PC-3 (cell line): ENCODE results near the gene PID1.

Experiments
- EZH2 ChIP-seq: fragments of 300-600 bp; sonication (generic); IDR thresholded peaks from one replicate; pipeline ENCODE4 v1.6.1; 2017; ENCODE audit warnings: antibody characterized with exemption, mild to moderate bottlenecking, low read length; ENCODE audit not compliant: unreplicated experiment
- TF ChIP-seq, protein P1 (sequence below): fragments of 300-600 bp; sonication (generic); conservative IDR thresholded peaks from 2 replicates; pipeline ENCODE4 v1.5.1; 2017; ENCODE audit warnings: antibody characterized with exemption, low read depth, mild to moderate bottlenecking, low read length

DNA sequence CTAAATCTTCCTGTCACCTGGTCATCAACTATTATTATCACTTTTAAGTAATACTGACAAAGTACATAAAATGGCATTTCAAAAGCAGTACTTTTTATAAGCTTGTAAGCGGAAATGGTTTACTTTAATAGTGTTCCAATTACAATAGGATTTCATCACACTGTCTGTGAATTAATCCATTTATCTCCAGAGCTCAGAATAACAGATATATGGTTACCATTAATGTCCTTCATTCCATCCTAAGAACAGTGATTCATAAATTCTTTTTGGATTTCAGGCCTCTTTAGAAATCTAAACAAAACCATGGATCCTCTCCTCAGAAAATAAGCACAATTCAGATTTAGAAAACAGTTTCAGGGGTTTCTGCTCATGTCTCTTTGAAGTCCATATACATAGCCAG, 68.4 kb downstream of the PID1 start:
- TF ChIP-seq, protein P1, sequence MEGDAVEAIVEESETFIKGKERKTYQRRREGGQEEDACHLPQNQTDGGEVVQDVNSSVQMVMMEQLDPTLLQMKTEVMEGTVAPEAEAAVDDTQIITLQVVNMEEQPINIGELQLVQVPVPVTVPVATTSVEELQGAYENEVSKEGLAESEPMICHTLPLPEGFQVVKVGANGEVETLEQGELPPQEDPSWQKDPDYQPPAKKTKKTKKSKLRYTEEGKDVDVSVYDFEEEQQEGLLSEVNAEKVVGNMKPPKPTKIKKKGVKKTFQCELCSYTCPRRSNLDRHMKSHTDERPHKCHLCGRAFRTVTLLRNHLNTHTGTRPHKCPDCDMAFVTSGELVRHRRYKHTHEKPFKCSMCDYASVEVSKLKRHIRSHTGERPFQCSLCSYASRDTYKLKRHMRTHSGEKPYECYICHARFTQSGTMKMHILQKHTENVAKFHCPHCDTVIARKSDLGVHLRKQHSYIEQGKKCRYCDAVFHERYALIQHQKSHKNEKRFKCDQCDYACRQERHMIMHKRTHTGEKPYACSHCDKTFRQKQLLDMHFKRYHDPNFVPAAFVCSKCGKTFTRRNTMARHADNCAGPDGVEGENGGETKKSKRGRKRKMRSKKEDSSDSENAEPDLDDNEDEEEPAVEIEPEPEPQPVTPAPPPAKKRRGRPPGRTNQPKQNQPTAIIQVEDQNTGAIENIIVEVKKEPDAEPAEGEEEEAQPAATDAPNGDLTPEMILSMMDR, result no peak
- no peak for TF ChIP-seq EZH2
